Keratinocyte (primary cell): Measurements from ENCODE around the gene TMTC3. TPM values are rescaled to one million over a fixed set of nuclear protein-coding genes. Genes with fewer than 3 reads are reported as not detected.
A peak's percentile ranks its signal among the peaks of the same experiment; 100 is the strongest.

Experiments
- DNase-seq: peaks from one replicate; pipeline ENCODE4 v3.0.0-alpha.2; 2011; ENCODE audit warnings: low read depth, missing footprints, low spot score
- FAIRE-seq: peaks from 2 replicates; lab custom pipeline; 2011; peaks lifted over from hg19 to GRCh38; lab: Jason Lieb, UNC
- H2AFZ ChIP-seq: 2 replicates; pipeline ENCODE4 v1.6.0; 2012; ENCODE audit warnings: low read length, control low read depth, inconsistent platforms; ENCODE audit not compliant: control insufficient read depth
- H3K27ac ChIP-seq: 2 replicates; pipeline ENCODE4 v1.5.1; 2011; ENCODE audit warnings: low read length; ENCODE audit not compliant: control insufficient read depth, insufficient read depth
- H3K27me3 ChIP-seq: 3 replicates; pipeline ENCODE4 v1.6.0; 2011; ENCODE audit warnings: low read length; ENCODE audit not compliant: control insufficient read depth, insufficient read depth; ENCODE audit errors: extremely low read depth
- H3K36me3 ChIP-seq, 2 experiments: 2 replicates in 1 of 2; 3 replicates in 1 of 2; pipeline ENCODE4 v1.5.1; 2011; ENCODE audit warnings: low read length in 2 of 2, mild to moderate bottlenecking in 1 of 2; ENCODE audit not compliant: control insufficient read depth in 2 of 2, insufficient read depth in 2 of 2; ENCODE audit errors: extremely low read depth in 1 of 2
- H3K4me1 ChIP-seq: 3 replicates; pipeline ENCODE4 v1.5.1; 2011; ENCODE audit warnings: low read length; ENCODE audit not compliant: control insufficient read depth, insufficient read depth; ENCODE audit errors: extremely low read depth
- H3K4me2 ChIP-seq: 3 replicates; pipeline ENCODE4 v1.6.0; 2011; ENCODE audit warnings: low read depth, low read length; ENCODE audit not compliant: control insufficient read depth, insufficient read depth; ENCODE audit errors: extremely low read depth
- H3K4me3 ChIP-seq, 3 experiments: fragments of 200-600 bp in 1 of 3; sonication (generic) in 1 of 3; 2 replicates in 2 of 3; 3 replicates in 1 of 3; pipeline ENCODE4 v1.5.1; 2011 to 2016; ENCODE audit warnings: low read length in 3 of 3, mild to moderate bottlenecking in 3 of 3, control low read depth in 2 of 3, inconsistent platforms in 1 of 3, low read depth in 1 of 3, mixed read lengths in 1 of 3, mixed run types in 1 of 3, moderate library complexity in 1 of 3; ENCODE audit not compliant: control insufficient read depth in 2 of 3, insufficient read depth in 2 of 3; ENCODE audit errors: extremely low read depth in 1 of 3
- H3K79me2 ChIP-seq: 2 replicates; pipeline ENCODE4 v1.6.0; 2012; ENCODE audit warnings: low read length; ENCODE audit not compliant: control insufficient read depth, insufficient read depth
- H3K9ac ChIP-seq: 3 replicates; pipeline ENCODE4 v1.6.0; 2011; ENCODE audit warnings: low read length; ENCODE audit not compliant: control insufficient read depth, insufficient read depth; ENCODE audit errors: extremely low read depth
- H3K9me1 ChIP-seq: 3 replicates; pipeline ENCODE4 v1.6.0; 2011; ENCODE audit warnings: low read length; ENCODE audit not compliant: control insufficient read depth, insufficient read depth; ENCODE audit errors: extremely low read depth
- H3K9me3 ChIP-seq: 2 replicates; pipeline ENCODE4 v1.5.1; 2012; ENCODE audit warnings: low read depth, low read length; ENCODE audit not compliant: control insufficient read depth
- H4K20me1 ChIP-seq: 3 replicates; pipeline ENCODE4 v1.6.0; 2011; ENCODE audit warnings: low read length; ENCODE audit not compliant: control insufficient read depth, insufficient read depth; ENCODE audit errors: extremely low read depth
- CTCF ChIP-seq, 3 experiments: IDR thresholded peaks in 1 of 3; conservative IDR thresholded peaks in 1 of 3; optimal IDR thresholded peaks in 1 of 3; 2 replicates in 2 of 3; 3 replicates in 1 of 3; pipeline versions ENCODE3 to v1.5.1; 2011; ENCODE audit warnings: low read length in 3 of 3, mild to moderate bottlenecking in 3 of 3, moderate library complexity in 2 of 3, control low read depth in 1 of 3, inconsistent platforms in 1 of 3; ENCODE audit not compliant: insufficient read depth in 2 of 3; ENCODE audit errors: extremely low read depth in 1 of 3
- EZH2 ChIP-seq: IDR thresholded peaks from one replicate; pipeline ENCODE4 v1.6.1; 2012; ENCODE audit warnings: inconsistent platforms, mild to moderate bottlenecking, low read length, moderate library complexity
- dilution Hi-C: fragments of 300-500 bp; cut with MboI; formaldehyde crosslinking; loops from one replicate; pipeline ENCODE4 v1.7.0; 2020; ENCODE audit warnings: low sequenced_read_pairs; ENCODE audit not compliant: extremely low pct_ligation_motif_present
- polyA plus RNA-seq, 5 experiments: library from polyadenylated mRNA; depleted of rRNA in 3 of 5; stranded (reverse) in 3 of 5; stranded (forward) in 1 of 5; unstranded in 1 of 5; fragments of >200 nt; gene quantifications; 1 replicate in 1 of 5; 2 replicates in 3 of 5; 3 replicates in 1 of 5; pipeline versions ENCODE4 v1.2.1 to v1.2.3, GENCODE V29; 2011 to 2012; ENCODE audit warnings: missing spikeins in 2 of 5, low read depth in 1 of 5, low replicate concordance in 1 of 5

The TMTC3 gene
- polyA plus RNA-seq, 1 donor (not counting 4 experiments of a cell fraction or from before 2014, with no cell fraction given): 35.1 TPM

DNA sequence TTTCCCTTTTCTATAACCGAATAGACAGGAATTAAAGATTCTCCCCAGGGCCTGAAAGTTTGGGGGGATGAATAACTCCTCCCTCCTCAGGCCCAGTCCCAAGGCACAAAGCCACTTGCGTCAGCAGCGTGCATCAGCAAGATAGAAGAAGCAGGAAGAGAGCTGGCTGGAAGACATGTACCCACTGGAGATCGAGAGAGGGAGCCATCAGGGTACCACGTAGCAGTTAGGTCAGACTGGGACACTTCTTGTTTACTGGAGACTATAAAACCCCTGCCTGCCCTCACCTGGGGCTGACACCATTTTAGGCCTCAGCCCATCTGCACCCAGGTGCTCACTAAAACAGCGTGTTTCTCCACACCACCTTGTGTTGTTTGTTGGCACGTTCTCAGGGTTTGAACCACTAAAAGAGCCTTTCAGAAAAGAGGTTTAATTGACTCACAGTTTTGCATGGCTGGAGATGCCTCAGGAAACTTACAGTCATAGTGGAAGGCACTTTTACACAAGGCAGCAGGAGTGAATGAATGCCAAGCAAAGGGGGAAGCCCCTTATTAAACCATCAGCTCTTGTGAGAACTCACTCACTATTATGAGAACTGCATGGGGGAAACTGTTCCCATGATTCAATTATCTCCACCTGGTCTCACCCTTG, 93.2 kb downstream of the TMTC3 start:
- Histone ChIP-seq H4K20me1 (no peaks in the 10 kb centered on the region), H3K4me2 (no peak overlapping the region)
- FAIRE-seq: no peak

GRCh38 chr12:88237954-88238353, 95.8 kb downstream of the TMTC3 start:
- H4K20me1 ChIP-seq: no peaks in the 10 kb centered on the region
- peaks cover 26% of the 10 kb centered on the region for H3K4me1 ChIP-seq
- no peaks in the 10 kb centered on the region for H3K27me3 ChIP-seq
- dilution Hi-C loops: no loop called here
- H3K9me1 ChIP-seq: peaks cover 2% of the 10 kb centered on the region
- H3K27ac ChIP-seq: peak overlapping the region; percentile 63
- H3K9me3 ChIP-seq: no peaks in the 10 kb centered on the region
- peak overlapping the region; percentile 62 for H3K4me2 ChIP-seq
- no peak overlapping the region for H3K9ac ChIP-seq
- H3K79me2 ChIP-seq: no peaks in the 10 kb centered on the region
- H3K36me3 ChIP-seq: no peaks in the 10 kb centered on the region
- TF ChIP-seq EZH2 (no peak), CTCF (optimal IDR thresholded peaks at IDR 0.05 in 1 of 3, IDR thresholded peaks at IDR 0.05 in 1 of 3, conservative IDR thresholded peaks at IDR 0.05 in 1 of 3; ENCODE audit: extremely low read depth in 1 of 3, insufficient read depth in 2 of 3, low read length in 3 of 3) (no peak)
- FAIRE-seq (peak; percentile 79), DNase-seq (peak; percentile 62)
- H2AFZ ChIP-seq: no peak overlapping the region
- H3K4me3 ChIP-seq: no peak overlapping the region

More for the DNA sequence above, 93.2 kb downstream of the TMTC3 start:
- TF ChIP-seq CTCF (optimal IDR thresholded peaks at IDR 0.05 in 1 of 3, IDR thresholded peaks at IDR 0.05 in 1 of 3, conservative IDR thresholded peaks at IDR 0.05 in 1 of 3; ENCODE audit: extremely low read depth in 1 of 3, insufficient read depth in 2 of 3, low read length in 3 of 3) (no peak), EZH2 (no peak)
- Histone ChIP-seq H3K27me3 (no peaks in the 10 kb centered on the region), H3K9me1 (peaks cover 2% of the 10 kb centered on the region), H3K27ac (no peak overlapping the region), H3K9me3 (no peaks in the 10 kb centered on the region), H2AFZ (no peak overlapping the region), H3K4me1 (peaks cover 15% of the 10 kb centered on the region), H3K79me2 (no peaks in the 10 kb centered on the region), H3K9ac (no peak overlapping the region), H3K4me3 (no peak overlapping the region), H3K36me3 (no peaks in the 10 kb centered on the region)
- DNase-seq: no peak
- dilution Hi-C loops: no loop called here
